HepG2 (cell line): Measurements from ENCODE around the gene ACACB. TPM values are rescaled to one million over a fixed set of nuclear protein-coding genes. Genes with fewer than 3 reads are reported as not detected.

Experiments
- ARID5B ChIP-seq: IDR thresholded peaks from 2 replicates; pipeline ENCODE4 v1.4.0; 2020; ENCODE audit warnings: mild to moderate bottlenecking, missing genetic modification reagents
- CCAR2 ChIP-seq: fragments of 200-400 bp; formaldehyde crosslinking; optimal IDR thresholded peaks from 2 replicates; pipeline ENCODE3; 2018; ENCODE audit warnings: low read depth, mild to moderate bottlenecking, low read length, moderate library complexity
- CENPT ChIP-seq: sonication (generic); formaldehyde crosslinking; IDR thresholded peaks from 2 replicates; pipeline ENCODE4 v1.8.0; 2022; ENCODE audit warnings: low read depth, mild to moderate bottlenecking, moderate library complexity, missing genetic modification reagents
- FOXC1 ChIP-seq: sonication (generic); formaldehyde crosslinking; IDR thresholded peaks from 2 replicates; pipeline ENCODE4 v1.8.0; 2022; ENCODE audit warnings: mild to moderate bottlenecking, missing genetic modification reagents, borderline replicate concordance
- GPN1 ChIP-seq: sonication (generic); formaldehyde crosslinking; IDR thresholded peaks from 2 replicates; pipeline ENCODE4 v1.5.1; 2020; ENCODE audit warnings: missing genetic modification reagents, borderline replicate concordance
- HDAC1 ChIP-seq: sonication (generic); formaldehyde crosslinking; IDR thresholded peaks from 2 replicates; pipeline ENCODE4 v1.5.1; 2020; ENCODE audit warnings: mild to moderate bottlenecking, missing genetic modification reagents
- MYNN ChIP-seq: sonication (generic); formaldehyde crosslinking; IDR thresholded peaks from 2 replicates; pipeline ENCODE4 v1.4.0; 2020; ENCODE audit warnings: mild to moderate bottlenecking, low read depth, missing genetic modification reagents
- NCOA5 ChIP-seq: sonication (generic); formaldehyde crosslinking; IDR thresholded peaks from 2 replicates; pipeline ENCODE4 v1.4.0; 2020; ENCODE audit warnings: missing genetic modification reagents
- PHF8 ChIP-seq: sonication (generic); formaldehyde crosslinking; IDR thresholded peaks from 2 replicates; pipeline ENCODE4 v1.5.0; 2020; ENCODE audit warnings: missing genetic modification reagents
- RAD21 ChIP-seq: fragments of 450-650 bp; formaldehyde crosslinking; IDR thresholded peaks from 2 replicates; pipeline ENCODE4 v1.5.0; 2020; ENCODE audit warnings: mild to moderate bottlenecking
- SMAD3 ChIP-seq: sonication (generic); formaldehyde crosslinking; IDR thresholded peaks from 2 replicates; pipeline ENCODE4 v1.4.0; 2020; ENCODE audit warnings: missing genetic modification reagents
- SPEN ChIP-seq: sonication (generic); formaldehyde crosslinking; IDR thresholded peaks from 2 replicates; pipeline ENCODE4 v1.5.1; 2020; ENCODE audit warnings: low read depth, mild to moderate bottlenecking, missing genetic modification reagents
- ZMYM2 ChIP-seq: sonication (generic); formaldehyde crosslinking; IDR thresholded peaks from 2 replicates; pipeline ENCODE4 v1.8.0; 2022; ENCODE audit warnings: mild to moderate bottlenecking, missing genetic modification reagents
- ZNF160 ChIP-seq: sonication (generic); formaldehyde crosslinking; IDR thresholded peaks from 2 replicates; pipeline ENCODE4 v1.8.0; 2022; ENCODE audit warnings: mild to moderate bottlenecking, inconsistent platforms, missing genetic modification reagents
- ZNF282 ChIP-seq: fragments of 450-650 bp; IDR thresholded peaks from 2 replicates; pipeline ENCODE4 v1.6.1; 2018; ENCODE audit not compliant: partially characterized antibody
- ZNF292 ChIP-seq: sonication (generic); formaldehyde crosslinking; IDR thresholded peaks from 2 replicates; pipeline ENCODE4 v1.8.1; 2022; ENCODE audit warnings: mild to moderate bottlenecking, low read depth, missing genetic modification reagents, borderline replicate concordance
- ZNF660 ChIP-seq: sonication (generic); formaldehyde crosslinking; IDR thresholded peaks from 2 replicates; pipeline ENCODE4 v1.5.1; 2020; ENCODE audit warnings: mild to moderate bottlenecking, low read depth, missing genetic modification reagents, borderline replicate concordance
- ZNF777 ChIP-seq: sonication (generic); formaldehyde crosslinking; IDR thresholded peaks from 2 replicates; pipeline ENCODE4 v1.4.0; 2020; ENCODE audit warnings: missing genetic modification reagents
- ZSCAN9 ChIP-seq: IDR thresholded peaks from 2 replicates; pipeline ENCODE4 v1.6.1; 2016; ENCODE audit warnings: borderline replicate concordance
- polyA plus RNA-seq, 8 experiments: library from polyadenylated mRNA; depleted of rRNA in 3 of 8; stranded (reverse) in 7 of 8; unstranded in 1 of 8; fragments of >200 nt; fragmentation: Illumina TruSeq in 4 of 8; extraction: Trizol in 4 of 8; gene quantifications; 2 replicates each; pipeline versions ENCODE4 v1.2.1 to v1.2.3, GENCODE V29; 2011 to 2016; ENCODE audit warnings: low read depth in 4 of 8, missing spikeins in 1 of 8, mixed read lengths in 1 of 8; ENCODE audit not compliant: insufficient read depth in 1 of 8
- total RNA-seq, 5 experiments: library from RNA; depleted of rRNA; stranded (reverse); fragments of >200 nt; fragmentation: Illumina TruSeq; extraction: Trizol; gene quantifications; 2 replicates each; pipeline ENCODE4 v1.2.3, GENCODE V29; 2016; ENCODE audit warnings: low read depth in 1 of 5
- TF ChIP-seq, protein P1 (sequence below): sonication (generic); formaldehyde crosslinking; IDR thresholded peaks from 2 replicates; pipeline ENCODE4 v1.4.0; 2020; ENCODE audit warnings: low read depth, missing genetic modification reagents
- TF ChIP-seq, protein P2 (sequence below): sonication (generic); formaldehyde crosslinking; IDR thresholded peaks from 2 replicates; pipeline ENCODE4 v1.8.0; 2022; ENCODE audit warnings: mild to moderate bottlenecking, missing genetic modification reagents, borderline replicate concordance

ACACB gene
- total and polyA plus RNA-seq, 2 of the 13 experiments (the other 11 are each of a cell fraction or from before 2014, with no cell fraction given): 6.2 to 8.6 TPM

GRCh38 chr12:109277899-109278762, 161.7 kb downstream of the ACACB start (continued):
- peak; percentile 90 for TF ChIP-seq ARID5B (CRISPR knock-in tag)
- no peak for TF ChIP-seq MYNN
- TF ChIP-seq ZNF282: no peak
- no peak for TF ChIP-seq PHF8 (CRISPR knock-in tag)
- no peak for TF ChIP-seq ZNF160 (CRISPR knock-in tag)
- TF ChIP-seq, protein P1, sequence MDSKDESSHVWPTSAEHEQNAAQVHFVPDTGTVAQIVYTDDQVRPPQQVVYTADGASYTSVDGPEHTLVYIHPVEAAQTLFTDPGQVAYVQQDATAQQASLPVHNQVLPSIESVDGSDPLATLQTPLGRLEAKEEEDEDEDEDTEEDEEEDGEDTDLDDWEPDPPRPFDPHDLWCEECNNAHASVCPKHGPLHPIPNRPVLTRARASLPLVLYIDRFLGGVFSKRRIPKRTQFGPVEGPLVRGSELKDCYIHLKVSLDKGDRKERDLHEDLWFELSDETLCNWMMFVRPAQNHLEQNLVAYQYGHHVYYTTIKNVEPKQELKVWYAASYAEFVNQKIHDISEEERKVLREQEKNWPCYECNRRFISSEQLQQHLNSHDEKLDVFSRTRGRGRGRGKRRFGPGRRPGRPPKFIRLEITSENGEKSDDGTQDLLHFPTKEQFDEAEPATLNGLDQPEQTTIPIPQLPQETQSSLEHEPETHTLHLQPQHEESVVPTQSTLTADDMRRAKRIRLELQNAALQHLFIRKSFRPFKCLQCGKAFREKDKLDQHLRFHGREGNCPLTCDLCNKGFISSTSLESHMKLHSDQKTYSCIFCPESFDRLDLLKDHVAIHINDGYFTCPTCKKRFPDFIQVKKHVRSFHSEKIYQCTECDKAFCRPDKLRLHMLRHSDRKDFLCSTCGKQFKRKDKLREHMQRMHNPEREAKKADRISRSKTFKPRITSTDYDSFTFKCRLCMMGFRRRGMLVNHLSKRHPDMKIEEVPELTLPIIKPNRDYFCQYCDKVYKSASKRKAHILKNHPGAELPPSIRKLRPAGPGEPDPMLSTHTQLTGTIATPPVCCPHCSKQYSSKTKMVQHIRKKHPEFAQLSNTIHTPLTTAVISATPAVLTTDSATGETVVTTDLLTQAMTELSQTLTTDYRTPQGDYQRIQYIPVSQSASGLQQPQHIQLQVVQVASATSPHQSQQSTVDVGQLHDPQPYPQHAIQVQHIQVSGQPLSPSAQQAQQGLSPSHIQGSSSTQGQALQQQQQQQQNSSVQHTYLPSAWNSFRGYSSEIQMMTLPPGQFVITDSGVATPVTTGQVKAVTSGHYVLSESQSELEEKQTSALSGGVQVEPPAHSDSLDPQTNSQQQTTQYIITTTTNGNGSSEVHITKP: no peak
- TF ChIP-seq SPEN: 0 out of 2 replicates have a peak, but pooled peaks have one; percentile 25
- peak; percentile 80; the same call in 1 of the 2 replicates for TF ChIP-seq SMAD3 (CRISPR knock-in tag)
- TF ChIP-seq, protein P2, sequence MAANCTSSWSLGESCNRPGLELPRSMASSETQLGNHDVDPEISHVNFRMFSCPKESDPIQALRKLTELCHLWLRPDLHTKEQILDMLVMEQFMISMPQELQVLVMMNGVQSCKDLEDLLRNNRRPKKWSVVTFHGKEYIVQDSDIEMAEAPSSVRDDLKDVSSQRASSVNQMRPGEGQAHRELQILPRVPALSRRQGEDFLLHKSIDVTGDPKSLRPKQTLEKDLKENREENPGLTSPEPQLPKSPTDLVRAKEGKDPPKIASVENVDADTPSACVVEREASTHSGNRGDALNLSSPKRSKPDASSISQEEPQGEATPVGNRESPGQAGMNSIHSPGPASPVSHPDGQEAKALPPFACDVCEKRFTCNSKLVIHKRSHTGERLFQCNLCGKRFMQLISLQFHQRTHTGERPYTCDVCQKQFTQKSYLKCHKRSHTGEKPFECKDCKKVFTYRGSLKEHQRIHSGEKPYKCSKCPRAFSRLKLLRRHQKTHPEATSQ (CRISPR knock-in tag): no peak
- TF ChIP-seq ZNF777 (CRISPR knock-in tag): no peak
- no peak for TF ChIP-seq ZNF660 (CRISPR knock-in tag)
- no peak for TF ChIP-seq GPN1 (CRISPR knock-in tag)
- TF ChIP-seq NCOA5: no peak
- no peak for TF ChIP-seq ZMYM2 (CRISPR knock-in tag)
- peak; percentile 89; the same call in 1 of the 2 replicates for TF ChIP-seq ZNF292 (CRISPR knock-in tag)
- TF ChIP-seq CCAR2: no peak
- TF ChIP-seq FOXC1 (CRISPR knock-in tag): no peak
- no peak for TF ChIP-seq CENPT (CRISPR knock-in tag)
- TF ChIP-seq RAD21 (CRISPR knock-in tag): no peak; the same call in 1 of the 2 replicates
- no peak; the same call in 1 of the 2 replicates for TF ChIP-seq ZSCAN9 (CRISPR knock-in tag)
- peak; percentile 69; the same call in 1 of the 2 replicates for TF ChIP-seq HDAC1 (CRISPR knock-in tag)
